Measurements from ENCODE around the gene DUSP23.

Gene DUSP23

GRCh38 chr1:159831412-159832141 is 50.8 kb downstream of the DUSP23 start:
- H3K4me3 ChIP-seq (ENCODE audit: low read depth, low read length): no peak overlapping the region
- no peak for DNase-seq (ENCODE audit: low read depth)
- no peak for TF ChIP-seq CTCF (IDR thresholded peaks at IDR 0.05; ENCODE audit: insufficient read depth, low read depth, low read length, missing control alignments)

Data from GM12865 (cell line).